Measurements from ENCODE around the gene PRRG4.
A peak's percentile ranks its signal among the peaks of the same experiment; 100 is the strongest.
"Not testable (repeated sequence)": the region's sequence is repeated elsewhere in the genome, so short reads cannot be mapped to it uniquely, and the experiment has no call there.

The PRRG4 gene

GRCh38 chr11:32830796-32831195 lies 1.1 kb downstream of the PRRG4 start:
- DNase-seq (ENCODE audit: low read depth), result no peak

GRCh38 chr11:32831221-32831620 lies 1.5 kb downstream of the PRRG4 start:
- DNase-seq (ENCODE audit: low read depth), result no peak

GRCh38 chr11:32833921-32834320 lies 4.2 kb downstream of the PRRG4 start:
- DNase-seq (ENCODE audit: low read depth), result no peak

- DNase-seq (ENCODE audit: low read depth), result no peak
These were observed 7.2 kb downstream of the PRRG4 start for GRCh38 chr11:32836946-32837345.

GRCh38 chr11:32838505-32839274 lies 9.0 kb downstream of the PRRG4 start:
- no peak for DNase-seq (ENCODE audit: low read depth)

- DNase-seq (ENCODE audit: low read depth), result no peak
These were observed 9.6 kb downstream of the PRRG4 start for GRCh38 chr11:32839308-32839707.

- no peak for DNase-seq (ENCODE audit: low read depth)
These were observed 10.9 kb downstream of the PRRG4 start for GRCh38 chr11:32840587-32840986.

- DNase-seq (ENCODE audit: low read depth), result no peak
These were observed 13.8 kb downstream of the PRRG4 start for GRCh38 chr11:32843544-32843943.

- DNase-seq (ENCODE audit: low read depth), result no peak
These were observed 17.8 kb downstream of the PRRG4 start for GRCh38 chr11:32847511-32847910.

- DNase-seq (ENCODE audit: low read depth), result no peak
These were observed 20.0 kb downstream of the PRRG4 start for GRCh38 chr11:32849761-32850160.

GRCh38 chr11:32851251-32851650 lies 21.5 kb downstream of the PRRG4 start:
- no peak for DNase-seq (ENCODE audit: low read depth)

- no peak for DNase-seq (ENCODE audit: low read depth)
These were observed 22.5 kb downstream of the PRRG4 start for GRCh38 chr11:32852207-32852606.

- DNase-seq (ENCODE audit: low read depth), result no peak
These were observed 25.9 kb downstream of the PRRG4 start for GRCh38 chr11:32855601-32856000.

- DNase-seq (ENCODE audit: low read depth), result no peak
These were observed 29.0 kb downstream of the PRRG4 start for GRCh38 chr11:32858731-32859130.

- DNase-seq (ENCODE audit: low read depth), result no peak
These were observed 32.3 kb downstream of the PRRG4 start for GRCh38 chr11:32861850-32862577.

- no peak for DNase-seq (ENCODE audit: low read depth)
These were observed 34.8 kb downstream of the PRRG4 start for GRCh38 chr11:32864555-32864954.

- DNase-seq (ENCODE audit: low read depth), result not testable (repeated sequence)
These were observed 39.0 kb downstream of the PRRG4 start for GRCh38 chr11:32868752-32869151.

GRCh38 chr11:32870676-32871075 lies 40.9 kb downstream of the PRRG4 start:
- peak; percentile 5 for DNase-seq (ENCODE audit: low read depth)

GRCh38 chr11:32874132-32874531 lies 44.4 kb downstream of the PRRG4 start:
- no peak for DNase-seq (ENCODE audit: low read depth)

GRCh38 chr11:32881286-32881685 lies 51.6 kb downstream of the PRRG4 start:
- no peak for DNase-seq (ENCODE audit: low read depth)

GRCh38 chr11:32883421-32883820 lies 53.7 kb downstream of the PRRG4 start:
- DNase-seq (ENCODE audit: low read depth), result no peak

GRCh38 chr11:32884023-32884422 lies 54.3 kb downstream of the PRRG4 start:
- no peak for DNase-seq (ENCODE audit: low read depth)

- no peak for DNase-seq (ENCODE audit: low read depth)
These were observed 55.1 kb downstream of the PRRG4 start for GRCh38 chr11:32884770-32885384.

All from stimulated activated CD8-positive, alpha-beta memory T cell treated with anti-CD3 and anti-CD28 coated beads, Interleukin-4, amount 100 ng/mL, for 24 hours (primary cell).